ENCODE measurements around the gene FBXW5. TPM values are rescaled to one million over a fixed set of nuclear protein-coding genes. Genes with fewer than 3 reads are reported as not detected.

FBXW5 gene
- total RNA-seq, 2 donors from 2014 or later: 199 to 304 TPM

DNA sequence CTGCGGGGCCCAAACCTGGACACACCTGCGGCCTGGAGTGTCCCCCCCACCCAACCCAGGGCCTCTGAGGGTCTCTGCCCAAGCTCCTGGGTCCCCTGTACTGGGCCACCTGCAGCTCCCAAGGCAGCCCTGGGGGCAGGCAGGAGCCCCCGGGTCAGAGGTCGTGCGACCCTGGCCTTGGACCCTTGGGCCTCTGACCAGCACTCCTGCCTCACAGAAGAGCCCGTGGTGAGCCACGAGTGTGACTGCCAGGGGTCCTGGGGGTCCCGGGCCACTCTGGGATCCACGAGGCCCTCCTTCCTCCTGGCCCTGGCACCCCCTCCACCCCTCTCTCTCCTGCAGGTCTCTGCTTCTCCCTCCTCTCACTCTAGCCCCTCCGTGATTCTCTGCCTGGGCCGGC is 27.8 kb upstream of the FBXW5 start:
- Histone ChIP-seq H3K9me3 (no peaks in the 10 kb centered on the region), H3K27ac (no peak overlapping the region), H3K4me1 (replicated peaks) (no peaks in the 10 kb centered on the region), H3K27me3 (replicated peaks; ENCODE audit: insufficient read depth) (no peaks in the 10 kb centered on the region), H3K4me3 (no peak overlapping the region), H3K36me3 (no peaks in the 10 kb centered on the region)
- TF ChIP-seq, protein P1, sequence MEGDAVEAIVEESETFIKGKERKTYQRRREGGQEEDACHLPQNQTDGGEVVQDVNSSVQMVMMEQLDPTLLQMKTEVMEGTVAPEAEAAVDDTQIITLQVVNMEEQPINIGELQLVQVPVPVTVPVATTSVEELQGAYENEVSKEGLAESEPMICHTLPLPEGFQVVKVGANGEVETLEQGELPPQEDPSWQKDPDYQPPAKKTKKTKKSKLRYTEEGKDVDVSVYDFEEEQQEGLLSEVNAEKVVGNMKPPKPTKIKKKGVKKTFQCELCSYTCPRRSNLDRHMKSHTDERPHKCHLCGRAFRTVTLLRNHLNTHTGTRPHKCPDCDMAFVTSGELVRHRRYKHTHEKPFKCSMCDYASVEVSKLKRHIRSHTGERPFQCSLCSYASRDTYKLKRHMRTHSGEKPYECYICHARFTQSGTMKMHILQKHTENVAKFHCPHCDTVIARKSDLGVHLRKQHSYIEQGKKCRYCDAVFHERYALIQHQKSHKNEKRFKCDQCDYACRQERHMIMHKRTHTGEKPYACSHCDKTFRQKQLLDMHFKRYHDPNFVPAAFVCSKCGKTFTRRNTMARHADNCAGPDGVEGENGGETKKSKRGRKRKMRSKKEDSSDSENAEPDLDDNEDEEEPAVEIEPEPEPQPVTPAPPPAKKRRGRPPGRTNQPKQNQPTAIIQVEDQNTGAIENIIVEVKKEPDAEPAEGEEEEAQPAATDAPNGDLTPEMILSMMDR (IDR thresholded peaks at IDR 0.05): no peak
- no peak for TF ChIP-seq POLR2AphosphoS5 (IDR thresholded peaks at IDR 0.05)
- intact Hi-C loops (cut with DNase I): no loop called here
- WGBS: 78% methylated on average over 10 of the region's 11 CpGs
- no peak for DNase-seq (ENCODE audit: low spot score)

DNA sequence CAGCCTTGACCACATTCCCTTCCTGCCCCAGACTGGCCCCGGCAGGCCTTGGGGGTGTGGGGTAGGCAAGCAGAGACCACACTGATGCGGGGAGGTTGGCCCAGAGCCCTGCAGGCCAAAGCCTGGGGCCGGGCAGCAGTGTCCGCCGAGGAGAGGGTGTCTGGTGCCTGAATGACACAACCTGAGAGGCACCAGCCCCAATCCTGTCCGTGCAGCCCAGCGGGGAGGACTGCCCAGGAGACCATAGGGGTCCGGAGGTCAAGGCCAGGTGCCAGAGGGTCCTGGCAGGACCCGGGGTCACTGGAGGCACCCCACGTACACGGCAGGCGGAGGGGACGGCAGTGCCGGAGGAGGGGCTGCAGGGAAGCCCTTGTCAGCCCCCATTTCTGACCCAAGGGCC is 27.2 kb upstream of the FBXW5 start:
- DNase-seq (ENCODE audit: low spot score): no peak
- 81% methylated on average over 13 of the region's 14 CpGs for WGBS
- no peaks in the 10 kb centered on the region for H3K27me3 ChIP-seq (replicated peaks; ENCODE audit: insufficient read depth)

DNA sequence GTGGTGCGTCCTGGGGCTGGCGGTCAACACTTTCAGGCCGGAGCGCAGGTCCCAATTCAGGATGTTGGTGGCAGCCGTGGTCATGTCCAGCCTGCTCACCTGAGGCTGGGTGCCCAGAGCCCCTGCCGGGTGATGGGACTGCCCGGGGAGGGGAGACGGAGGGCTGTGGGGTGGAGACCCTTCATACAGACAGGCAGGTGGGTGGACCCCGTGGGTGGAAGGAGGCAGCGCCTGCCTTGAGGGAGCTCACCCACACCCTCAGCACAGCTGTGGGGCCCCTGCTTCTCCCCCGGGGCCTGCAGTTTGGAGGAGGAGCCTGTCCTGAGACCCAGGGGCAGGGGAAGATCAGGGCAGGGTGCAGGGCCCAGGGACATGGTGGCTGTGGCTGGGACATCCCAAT is 25.8 kb upstream of the FBXW5 start:
- Histone ChIP-seq H3K36me3 (no peaks in the 10 kb centered on the region), H3K27ac (no peak overlapping the region), H3K27me3 (replicated peaks; ENCODE audit: insufficient read depth) (no peaks in the 10 kb centered on the region), H3K4me1 (replicated peaks) (no peaks in the 10 kb centered on the region), H3K9me3 (no peaks in the 10 kb centered on the region), H3K4me3 (no peak overlapping the region)
- TF ChIP-seq, protein P1 (IDR thresholded peaks at IDR 0.05): no peak
- TF ChIP-seq POLR2A (IDR thresholded peaks at IDR 0.05) (no peak), POLR2AphosphoS5 (IDR thresholded peaks at IDR 0.05) (no peak)
- WGBS: 94% methylated on average over 8 of the region's 11 CpGs
- no peak for DNase-seq (ENCODE audit: low spot score)
- intact Hi-C loops (cut with DNase I): no loop called here

More for the DNA sequence above, 27.2 kb upstream of the FBXW5 start:
- Histone ChIP-seq H3K27ac (no peak overlapping the region), H3K9me3 (no peaks in the 10 kb centered on the region), H3K4me3 (no peak overlapping the region), H3K36me3 (no peaks in the 10 kb centered on the region), H3K4me1 (replicated peaks) (no peaks in the 10 kb centered on the region)
- intact Hi-C loops (cut with DNase I): no loop called here
- TF ChIP-seq, protein P1 (IDR thresholded peaks at IDR 0.05): no peak
- TF ChIP-seq POLR2AphosphoS5 (IDR thresholded peaks at IDR 0.05): no peak
- no peak for TF ChIP-seq POLR2A (IDR thresholded peaks at IDR 0.05)

DNA sequence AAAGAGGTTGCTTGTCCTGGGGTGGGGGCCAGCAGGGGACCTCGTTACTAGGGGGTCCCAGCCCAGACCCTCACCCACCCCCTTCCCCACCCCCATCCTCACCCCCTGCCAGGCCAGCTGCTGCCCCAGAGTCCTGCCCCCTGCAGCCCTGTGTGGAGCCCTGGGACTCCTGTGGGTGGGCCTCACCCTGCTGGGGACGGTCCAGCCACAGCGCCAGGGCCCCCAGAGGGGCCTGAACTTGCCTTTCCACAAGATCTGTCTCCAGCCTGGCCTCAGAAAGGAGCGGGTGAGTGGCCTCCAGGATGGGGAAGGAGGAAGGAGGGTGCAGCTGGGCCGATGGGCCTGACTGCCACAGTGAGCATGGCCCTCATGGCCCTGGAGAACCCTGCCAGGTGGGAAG is 25.2 kb upstream of the FBXW5 start:
- H3K36me3 ChIP-seq: no peaks in the 10 kb centered on the region
- H3K9me3 ChIP-seq: no peaks in the 10 kb centered on the region
- no peak for TF ChIP-seq POLR2A (IDR thresholded peaks at IDR 0.05)
- TF ChIP-seq, protein P1 (IDR thresholded peaks at IDR 0.05): no peak
- TF ChIP-seq POLR2AphosphoS5 (IDR thresholded peaks at IDR 0.05): no peak
- WGBS: 84% methylated on average over 5 of the region's 5 CpGs
- H3K27ac ChIP-seq: no peak overlapping the region
- intact Hi-C loops (cut with DNase I): no loop called here
- no peak for DNase-seq (ENCODE audit: low spot score)
- H3K27me3 ChIP-seq (replicated peaks; ENCODE audit: insufficient read depth): no peaks in the 10 kb centered on the region
- no peak overlapping the region for H3K4me3 ChIP-seq
- no peaks in the 10 kb centered on the region for H3K4me1 ChIP-seq (replicated peaks)

DNA sequence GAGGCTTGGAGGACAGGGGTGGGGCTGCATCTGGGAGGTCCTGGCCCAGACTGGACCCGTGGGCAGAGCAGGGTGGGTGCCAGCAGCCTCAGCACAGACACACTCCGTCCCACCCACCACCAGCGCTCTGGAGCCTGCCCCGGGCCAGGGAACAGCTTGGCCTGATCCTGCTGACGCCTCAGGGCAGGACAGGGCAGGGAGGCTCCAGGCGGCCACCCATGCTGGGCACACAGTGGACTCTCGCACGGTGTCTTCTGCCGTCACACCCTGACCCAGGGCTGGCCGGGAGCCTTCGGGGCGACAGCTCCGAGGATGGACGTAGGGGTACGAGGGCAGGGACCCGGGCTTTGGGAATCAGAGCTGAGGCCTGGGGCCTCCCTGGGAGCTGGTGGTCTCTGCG is 24.6 kb upstream of the FBXW5 start:
- Histone ChIP-seq H3K9me3 (no peaks in the 10 kb centered on the region), H3K4me3 (no peak overlapping the region), H3K27ac (no peak overlapping the region), H3K27me3 (replicated peaks; ENCODE audit: insufficient read depth) (no peaks in the 10 kb centered on the region), H3K4me1 (replicated peaks) (no peaks in the 10 kb centered on the region), H3K36me3 (no peaks in the 10 kb centered on the region)
- TF ChIP-seq, protein P1 (IDR thresholded peaks at IDR 0.05): no peak
- TF ChIP-seq POLR2A (IDR thresholded peaks at IDR 0.05) (no peak), POLR2AphosphoS5 (IDR thresholded peaks at IDR 0.05) (no peak)
- WGBS: 66% methylated on average over 17 of the region's 17 CpGs
- no peak for DNase-seq (ENCODE audit: low spot score)
- intact Hi-C loops (cut with DNase I): no loop called here

All from prostate gland (tissue), 2 donors.